MM.1S (cell line): ENCODE measurements around the gene RIN1.

ENCODE experiments used
- DNase-seq: peaks from one replicate; pipeline ENCODE4 v3.0.0-alpha.2; 2015
- H2AFZ ChIP-seq: fragments of 300-600 bp; sonication (generic); 2 replicates; pipeline ENCODE4 v1.6.0; 2016; ENCODE audit warnings: antibody characterized with exemption, low read length
- H3F3A ChIP-seq: fragments of 300-600 bp; sonication (generic); 2 replicates; pipeline ENCODE4 v1.6.1; 2016; ENCODE audit warnings: mild to moderate bottlenecking, antibody characterized with exemption, low read length, moderate library complexity, mixed read lengths; ENCODE audit not compliant: insufficient read depth
- H3K27ac ChIP-seq: fragments of 300-600 bp; sonication (generic); 2 replicates; pipeline ENCODE4 v1.5.1; 2016; ENCODE audit warnings: mild to moderate bottlenecking, low read length
- H3K27me3 ChIP-seq: fragments of 300-600 bp; sonication (generic); replicated peaks from 2 replicates; pipeline ENCODE4 v1.6.0; 2016; ENCODE audit warnings: low read length; ENCODE audit not compliant: insufficient read depth
- H3K36me3 ChIP-seq: fragments of 300-600 bp; sonication (generic); replicated peaks from 2 replicates; pipeline ENCODE4 v1.6.1; 2016; ENCODE audit warnings: mild to moderate bottlenecking, low read length, mixed read lengths; ENCODE audit not compliant: insufficient read depth
- H3K4me1 ChIP-seq: fragments of 300-600 bp; sonication (generic); 2 replicates; pipeline ENCODE4 v1.6.1; 2016; ENCODE audit warnings: low read length, mixed read lengths
- H3K4me2 ChIP-seq: fragments of 300-600 bp; sonication (generic); 2 replicates; pipeline ENCODE4 v1.6.0; 2016; ENCODE audit warnings: low read depth, low read length
- H3K4me3 ChIP-seq: fragments of 300-600 bp; sonication (generic); 2 replicates; pipeline ENCODE4 v1.5.1; 2016; ENCODE audit warnings: low read length, mixed read lengths
- H3K79me2 ChIP-seq: fragments of 300-600 bp; sonication (generic); 2 replicates; pipeline ENCODE4 v1.6.1; 2016; ENCODE audit warnings: mixed run types, low read length, mixed read lengths
- H3K9ac ChIP-seq: fragments of 300-600 bp; sonication (generic); 2 replicates; pipeline ENCODE4 v1.6.1; 2016; ENCODE audit warnings: low read length, mixed read lengths
- H3K9me2 ChIP-seq: fragments of 300-600 bp; sonication (generic); replicated peaks from 2 replicates; pipeline ENCODE4 v1.6.1; 2016; ENCODE audit warnings: mild to moderate bottlenecking, low read length, mixed read lengths; ENCODE audit not compliant: insufficient read depth
- H3K9me3 ChIP-seq: fragments of 300-600 bp; sonication (generic); replicated peaks from 2 replicates; pipeline ENCODE4 v1.6.1; 2016; ENCODE audit warnings: mild to moderate bottlenecking, low read length, mixed read lengths; ENCODE audit not compliant: insufficient read depth
- H4K20me1 ChIP-seq: fragments of 300-600 bp; sonication (generic); 2 replicates; pipeline ENCODE4 v1.6.1; 2016; ENCODE audit warnings: mild to moderate bottlenecking, low read length, moderate library complexity, mixed read lengths; ENCODE audit not compliant: insufficient read depth
- EZH2 ChIP-seq: fragments of 300-600 bp; sonication (generic); optimal IDR thresholded peaks from 2 replicates; pipeline ENCODE3; 2017; ENCODE audit warnings: low read depth, mild to moderate bottlenecking, antibody characterized with exemption, low read length, mixed read lengths
- EZH2phosphoT487 ChIP-seq: fragments of 300-600 bp; sonication (generic); IDR thresholded peaks from 2 replicates; pipeline ENCODE4 v1.6.1; 2018; ENCODE audit warnings: antibody characterized with exemption, low read length
- TF ChIP-seq, protein P1 (sequence below): fragments of 300-600 bp; sonication (generic); IDR thresholded peaks from 2 replicates; pipeline ENCODE4 v1.5.1; 2016; ENCODE audit warnings: antibody characterized with exemption, low read length, mixed read lengths

RIN1 gene

DNA sequence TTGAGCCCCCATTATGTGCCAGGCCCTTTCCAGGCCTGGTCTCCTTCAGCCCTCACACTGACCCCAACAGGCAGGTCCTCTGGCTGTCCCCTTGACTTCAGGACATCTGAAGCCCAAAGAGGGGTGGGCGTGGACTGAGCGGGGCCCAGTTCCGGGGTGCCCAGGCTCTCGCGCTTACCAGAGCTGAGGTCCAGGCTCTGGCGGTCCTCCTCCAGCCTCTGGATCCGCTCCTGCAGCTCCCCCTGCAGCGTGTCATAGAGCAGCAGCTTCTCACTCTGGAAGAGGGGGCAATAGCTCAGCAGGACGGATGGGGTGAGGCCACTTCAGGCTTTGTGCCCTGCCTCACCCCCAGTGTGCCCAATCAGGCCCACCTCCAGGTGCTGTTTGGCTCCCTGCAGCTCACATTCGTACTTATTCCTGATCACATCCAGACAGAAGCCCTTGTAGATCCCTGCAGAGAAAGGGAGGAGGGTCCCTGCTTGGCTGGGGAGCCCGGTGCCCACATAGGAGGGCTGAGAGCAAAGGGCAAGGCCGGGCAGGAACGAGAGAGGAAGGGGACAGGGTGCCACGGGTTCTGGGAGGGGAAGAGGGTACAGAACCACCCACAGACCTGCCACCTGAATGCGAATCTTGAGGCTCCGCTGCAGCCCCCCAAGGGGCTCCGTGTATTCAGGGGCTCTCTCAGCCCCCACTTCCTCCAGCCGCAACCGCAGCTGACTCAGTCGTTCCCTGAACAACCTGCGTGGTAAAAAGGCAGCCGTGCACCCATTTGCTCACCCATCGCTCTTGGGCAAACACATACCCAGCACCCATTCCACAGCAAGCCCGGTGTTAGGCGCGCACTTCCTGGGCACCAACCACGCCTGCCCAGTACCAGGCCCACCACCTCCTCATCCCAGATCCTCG is 4.6 kb upstream of the RIN1 start:
- Histone ChIP-seq H2AFZ (no peak overlapping the region), H3K4me2 (no peak overlapping the region), H3K36me3 (no peaks in the 10 kb centered on the region), H3K4me3 (no peak overlapping the region), H3K9me3 (no peaks in the 10 kb centered on the region), H3K9me2 (no peaks in the 10 kb centered on the region), H3K27ac (no peak overlapping the region), H4K20me1 (no peaks in the 10 kb centered on the region), H3K4me1 (peaks cover 9% of the 10 kb centered on the region), H3F3A (no peaks in the 10 kb centered on the region), H3K27me3 (no peaks in the 10 kb centered on the region; the same call in 1 of the 2 replicates), H3K9ac (no peak overlapping the region), H3K79me2 (peaks cover 20% of the 10 kb centered on the region)
- TF ChIP-seq, protein P1, sequence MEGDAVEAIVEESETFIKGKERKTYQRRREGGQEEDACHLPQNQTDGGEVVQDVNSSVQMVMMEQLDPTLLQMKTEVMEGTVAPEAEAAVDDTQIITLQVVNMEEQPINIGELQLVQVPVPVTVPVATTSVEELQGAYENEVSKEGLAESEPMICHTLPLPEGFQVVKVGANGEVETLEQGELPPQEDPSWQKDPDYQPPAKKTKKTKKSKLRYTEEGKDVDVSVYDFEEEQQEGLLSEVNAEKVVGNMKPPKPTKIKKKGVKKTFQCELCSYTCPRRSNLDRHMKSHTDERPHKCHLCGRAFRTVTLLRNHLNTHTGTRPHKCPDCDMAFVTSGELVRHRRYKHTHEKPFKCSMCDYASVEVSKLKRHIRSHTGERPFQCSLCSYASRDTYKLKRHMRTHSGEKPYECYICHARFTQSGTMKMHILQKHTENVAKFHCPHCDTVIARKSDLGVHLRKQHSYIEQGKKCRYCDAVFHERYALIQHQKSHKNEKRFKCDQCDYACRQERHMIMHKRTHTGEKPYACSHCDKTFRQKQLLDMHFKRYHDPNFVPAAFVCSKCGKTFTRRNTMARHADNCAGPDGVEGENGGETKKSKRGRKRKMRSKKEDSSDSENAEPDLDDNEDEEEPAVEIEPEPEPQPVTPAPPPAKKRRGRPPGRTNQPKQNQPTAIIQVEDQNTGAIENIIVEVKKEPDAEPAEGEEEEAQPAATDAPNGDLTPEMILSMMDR, result no peak
- TF ChIP-seq EZH2phosphoT487 (no peak), EZH2 (no peak)
- DNase-seq, result no peak

DNA sequence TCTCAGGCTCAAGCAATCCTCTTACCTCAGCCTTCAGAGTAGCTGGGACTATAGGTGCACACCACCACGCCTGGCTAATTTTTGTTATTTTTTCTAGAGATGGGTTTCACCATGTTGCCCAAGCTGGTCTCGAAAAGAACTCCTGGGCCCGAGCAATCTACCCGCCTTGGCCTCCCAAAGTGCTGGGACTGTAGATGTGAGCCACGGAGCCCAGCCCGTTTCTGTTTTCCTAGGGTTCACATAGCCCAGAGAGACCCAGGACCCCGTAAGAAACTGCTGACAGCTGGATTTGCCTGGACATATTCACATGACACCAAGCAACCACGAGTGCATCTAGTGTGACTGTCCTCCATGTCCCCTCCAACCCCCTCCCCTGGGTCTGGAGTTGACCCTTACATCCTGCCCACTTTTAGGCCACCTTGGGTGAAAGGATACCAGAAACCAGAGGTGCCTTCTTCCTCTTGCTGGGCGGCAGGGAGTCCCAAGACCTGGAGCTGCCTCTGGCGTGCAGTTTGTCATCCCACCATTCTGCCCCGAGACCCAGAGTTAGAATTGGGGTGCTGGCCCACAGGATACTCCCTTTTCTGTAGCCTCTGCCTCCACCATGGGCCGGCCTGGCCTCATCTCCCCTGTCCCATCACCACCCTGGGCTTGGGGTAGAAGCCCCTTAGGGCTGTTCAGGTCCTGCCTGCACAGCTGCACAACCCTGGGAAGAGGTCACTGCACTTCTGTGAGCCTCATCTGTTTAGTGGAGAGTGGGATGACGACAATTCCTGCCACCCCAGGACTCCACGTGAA is 3.7 kb upstream of the RIN1 start:
- no peaks in the 10 kb centered on the region for H4K20me1 ChIP-seq
- no peak overlapping the region for H3K9ac ChIP-seq
- no peak for DNase-seq
- H3K27me3 ChIP-seq, result peaks cover 9% of the 10 kb centered on the region; the same call in 1 of the 2 replicates
- no peak overlapping the region for H3K4me2 ChIP-seq
- H3K4me1 ChIP-seq, result peaks cover 9% of the 10 kb centered on the region
- TF ChIP-seq EZH2phosphoT487, result no peak
- TF ChIP-seq, protein P1, result no peak
- TF ChIP-seq EZH2, result no peak
- H3K9me2 ChIP-seq, result no peaks in the 10 kb centered on the region
- H3F3A ChIP-seq, result no peaks in the 10 kb centered on the region
- H3K9me3 ChIP-seq, result no peaks in the 10 kb centered on the region
- H3K4me3 ChIP-seq, result no peak overlapping the region
- H3K36me3 ChIP-seq, result no peaks in the 10 kb centered on the region
- H3K79me2 ChIP-seq, result peaks cover 20% of the 10 kb centered on the region
- H3K27ac ChIP-seq, result no peak overlapping the region
- no peak overlapping the region for H2AFZ ChIP-seq

DNA sequence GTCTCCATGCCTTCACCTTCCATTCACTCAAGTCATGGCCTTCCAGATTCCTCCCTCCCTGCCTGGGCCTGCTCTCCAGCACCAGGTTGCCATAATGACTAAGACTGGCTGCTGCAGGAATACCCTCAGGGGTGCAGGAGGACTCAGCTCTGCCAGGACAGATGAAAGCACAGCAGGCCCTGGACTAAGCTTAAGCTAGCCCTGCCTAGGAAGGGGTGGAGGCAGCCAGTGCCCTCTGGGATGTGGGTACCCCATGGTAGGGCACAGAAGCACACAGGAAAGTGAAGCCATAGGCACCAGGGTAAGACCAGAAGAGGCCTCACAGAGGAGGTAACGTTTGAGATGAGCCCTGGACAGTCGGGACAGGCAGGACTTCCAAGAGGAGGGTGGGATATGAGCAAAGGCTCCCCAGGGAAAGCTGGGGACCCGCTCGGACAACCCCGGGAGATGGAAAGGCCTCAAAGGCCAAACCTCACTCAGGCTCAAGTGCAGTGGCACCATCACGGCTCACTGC is 3.0 kb upstream of the RIN1 start:
- H3K36me3 ChIP-seq, result no peaks in the 10 kb centered on the region
- TF ChIP-seq EZH2 (no peak), EZH2phosphoT487 (no peak)
- TF ChIP-seq, protein P1, result no peak
- DNase-seq, result no peak
- no peaks in the 10 kb centered on the region for H3F3A ChIP-seq
- H3K27me3 ChIP-seq, result peaks cover 11% of the 10 kb centered on the region; the same call in 1 of the 2 replicates
- no peaks in the 10 kb centered on the region for H3K9me3 ChIP-seq
- no peak overlapping the region for H3K27ac ChIP-seq
- H3K79me2 ChIP-seq, result peaks cover 14% of the 10 kb centered on the region
- H3K9ac ChIP-seq, result no peak overlapping the region
- no peak overlapping the region for H3K4me3 ChIP-seq
- H3K9me2 ChIP-seq, result no peaks in the 10 kb centered on the region
- no peak overlapping the region for H3K4me2 ChIP-seq
- no peaks in the 10 kb centered on the region for H4K20me1 ChIP-seq
- peaks cover 8% of the 10 kb centered on the region for H3K4me1 ChIP-seq
- no peak overlapping the region for H2AFZ ChIP-seq
